Ecto neural progenitor cell (in vitro differentiated cells): ENCODE data around the gene INCENP.
"Not testable (repeated sequence)": the region's sequence is repeated elsewhere in the genome, so short reads cannot be mapped to it uniquely, and the experiment has no call there.

Experiments
- DNase-seq: peaks from one replicate; pipeline ENCODE4 v3.0.0-alpha.2; 2018; ENCODE audit warnings: low spot score

Gene INCENP

DNA sequence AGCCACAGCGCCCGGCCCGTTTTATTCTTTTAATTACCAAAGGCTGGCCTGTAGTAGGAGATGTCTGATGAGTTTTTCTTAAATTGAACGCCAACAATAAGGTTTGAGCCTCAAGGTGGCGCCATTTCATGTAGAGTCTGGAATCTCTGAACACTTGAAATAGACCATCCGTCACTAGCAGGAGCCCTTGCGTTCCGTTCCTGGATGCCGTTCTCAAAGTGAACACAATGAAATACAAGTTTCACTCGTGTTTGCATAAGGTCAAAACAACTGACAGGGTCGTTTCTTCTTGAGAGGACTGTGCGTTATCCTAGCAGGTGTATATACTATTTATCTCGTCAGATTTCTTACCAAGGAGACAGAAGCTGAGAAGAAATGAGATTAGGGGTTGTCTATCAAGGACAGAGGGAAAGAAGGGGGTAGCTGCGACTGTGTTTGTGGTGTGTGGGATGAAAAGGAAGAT, 47.5 kb downstream of the INCENP start:
- DNase-seq: peak; percentile 83

DNA sequence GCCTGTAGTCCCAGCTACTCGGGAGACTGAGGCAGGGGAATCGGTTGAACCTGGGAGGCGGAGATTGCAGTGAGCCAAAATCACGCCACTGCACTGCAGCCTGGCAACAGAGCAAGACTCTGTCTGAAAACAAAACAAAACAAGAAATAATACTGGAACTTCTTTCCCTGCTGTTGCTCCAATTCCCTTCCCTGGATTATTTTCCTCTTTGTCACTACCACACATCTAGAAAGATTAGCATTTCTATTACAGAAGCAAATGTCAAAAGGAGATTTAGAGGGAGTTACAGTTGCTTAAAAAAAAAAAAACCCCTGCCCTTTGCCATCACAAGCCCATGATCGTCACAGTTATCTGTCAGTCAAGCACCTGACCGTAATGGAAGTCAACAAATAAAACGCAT, 48.5 kb downstream of the INCENP start:
- DNase-seq: no peak

DNA sequence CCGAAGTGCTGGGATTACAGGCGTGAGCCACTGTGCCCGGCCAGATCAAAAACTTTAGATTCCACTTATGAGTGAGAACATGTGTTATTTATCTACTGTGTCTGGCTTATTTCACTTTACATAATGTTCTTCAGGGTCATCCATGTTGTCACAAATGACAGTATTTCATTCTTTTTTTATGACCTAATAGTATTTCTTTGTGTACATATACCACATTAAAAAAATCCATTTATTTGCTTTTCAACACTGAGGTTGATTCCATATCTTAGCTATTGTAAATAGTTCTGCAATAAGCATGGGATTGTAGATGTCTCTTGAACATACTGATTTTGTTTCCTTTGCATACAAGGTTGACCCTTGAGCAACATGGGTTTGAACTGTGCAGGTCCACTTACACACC, 53.0 kb downstream of the INCENP start:
- DNase-seq: no peak

DNA sequence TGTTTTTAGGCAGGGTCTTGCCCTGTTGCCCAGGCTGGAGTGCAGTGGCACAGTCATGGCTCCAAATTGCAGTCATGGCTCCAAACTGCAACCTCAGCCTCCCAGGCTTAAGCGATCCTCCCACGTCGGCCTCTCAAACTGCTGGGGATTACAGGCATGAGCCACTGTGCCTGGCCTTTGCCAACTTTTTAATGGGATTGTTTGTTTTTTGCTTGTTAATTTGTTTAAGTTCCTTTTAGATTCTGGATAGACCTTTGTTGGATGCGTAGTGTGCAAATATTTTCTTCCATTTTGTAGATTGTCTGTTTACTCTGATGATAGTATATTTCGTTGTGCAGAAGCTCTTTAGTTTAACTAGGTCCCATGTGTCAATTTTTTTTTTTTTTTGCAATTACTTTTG, 56.2 kb downstream of the INCENP start:
- DNase-seq: no peak

DNA sequence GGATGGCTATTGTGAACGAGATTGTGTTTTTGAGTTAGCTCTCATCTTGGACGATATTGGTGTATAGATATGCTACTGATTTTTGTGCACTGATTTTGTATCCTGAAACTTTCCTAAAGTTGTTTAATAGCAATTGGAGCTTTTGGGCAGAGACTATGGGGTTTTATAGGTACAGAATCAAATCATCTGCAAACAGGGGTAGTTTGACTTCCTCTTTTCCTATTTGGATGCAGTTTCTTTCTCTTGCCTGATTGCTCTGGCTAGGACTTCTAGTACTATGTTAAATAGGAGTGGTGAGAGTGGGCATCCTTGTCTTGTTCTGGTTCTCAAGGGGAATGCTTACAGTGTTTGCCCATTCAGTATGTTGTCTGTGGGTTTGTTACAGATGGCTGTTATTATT, 57.3 kb downstream of the INCENP start:
- DNase-seq: no peak

DNA sequence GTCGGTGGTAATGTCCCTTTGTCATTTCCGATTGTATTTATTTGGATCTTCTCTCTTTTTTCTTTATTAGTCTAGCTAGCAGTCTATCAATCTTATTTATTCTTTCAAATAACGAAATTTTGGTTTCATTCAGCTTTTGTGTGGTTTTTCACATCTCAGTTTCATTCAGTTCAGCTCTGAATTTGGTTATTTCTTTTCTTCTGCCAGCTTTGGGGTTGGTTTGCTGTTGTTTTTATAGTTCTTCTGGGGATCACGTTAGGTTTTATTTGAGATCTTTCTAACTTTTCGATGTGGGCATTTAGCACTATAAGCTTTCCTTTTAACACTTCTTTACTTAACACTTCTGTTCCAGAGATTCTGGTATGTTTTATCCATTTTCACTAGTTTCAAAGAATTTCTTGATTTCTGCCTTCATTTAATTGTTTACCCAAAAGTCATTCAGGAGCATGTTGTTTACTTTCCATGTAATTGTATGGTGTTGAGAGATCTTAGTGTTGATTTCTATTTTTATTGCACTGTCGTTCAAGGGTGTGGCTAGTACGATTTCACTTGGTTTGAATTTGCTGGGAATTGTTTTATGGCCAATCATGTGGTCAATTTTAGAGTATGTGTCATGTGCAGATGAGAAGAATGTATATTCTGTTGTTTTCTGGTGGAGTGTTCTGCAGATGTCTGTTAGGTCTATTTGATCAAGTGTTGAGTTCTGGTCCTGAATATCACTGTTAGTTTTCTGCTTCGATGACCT, 58.5 kb downstream of the INCENP start:
- no peak for DNase-seq

DNA sequence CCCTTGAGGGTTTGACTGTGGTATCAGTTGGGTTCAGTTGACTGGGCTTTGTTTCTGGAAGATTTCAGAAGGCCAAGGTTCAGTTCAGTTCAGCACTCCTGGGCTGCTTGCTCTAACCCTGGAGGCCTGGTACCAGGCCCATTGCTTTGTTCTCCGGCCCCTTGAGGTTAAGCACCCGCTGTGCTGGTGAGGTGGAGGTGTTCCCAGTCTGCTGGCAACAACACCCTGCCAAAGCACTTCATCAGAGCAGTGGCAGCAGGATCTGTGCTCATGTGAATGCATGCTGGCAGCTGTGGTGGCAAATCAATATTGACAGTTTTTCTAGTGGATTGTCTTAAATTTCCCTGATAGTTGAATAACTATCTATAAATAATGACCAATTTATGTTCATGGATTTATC, 62.4 kb downstream of the INCENP start:
- no peak for DNase-seq

DNA sequence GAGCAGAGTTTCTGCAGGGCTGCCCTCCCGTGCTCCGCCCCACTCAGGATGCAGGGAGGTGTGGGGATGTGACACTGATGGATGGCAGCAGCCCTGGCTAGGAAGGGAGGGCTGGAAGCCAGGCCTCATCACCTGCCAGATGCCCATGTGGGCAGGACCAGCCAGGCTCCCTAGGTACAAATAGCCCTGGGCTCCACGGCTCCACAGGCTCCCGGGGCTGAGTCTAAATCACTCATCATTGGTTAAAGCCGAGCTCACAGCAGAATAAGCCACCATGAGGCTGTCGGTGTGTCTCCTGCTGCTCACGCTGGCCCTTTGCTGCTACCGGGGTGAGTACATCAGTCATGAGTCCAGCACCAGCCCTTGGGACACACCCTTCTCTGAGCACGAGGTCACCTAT, 66.2 kb downstream of the INCENP start, which contains the start of gene SCGB1D1:
Gene SCGB1D1, plus strand, starts transcription at position 206 of the 400 bp plus-strand sequence. Its CDS starts 69 bp downstream, at position 275.
- DNase-seq: no peak

DNA sequence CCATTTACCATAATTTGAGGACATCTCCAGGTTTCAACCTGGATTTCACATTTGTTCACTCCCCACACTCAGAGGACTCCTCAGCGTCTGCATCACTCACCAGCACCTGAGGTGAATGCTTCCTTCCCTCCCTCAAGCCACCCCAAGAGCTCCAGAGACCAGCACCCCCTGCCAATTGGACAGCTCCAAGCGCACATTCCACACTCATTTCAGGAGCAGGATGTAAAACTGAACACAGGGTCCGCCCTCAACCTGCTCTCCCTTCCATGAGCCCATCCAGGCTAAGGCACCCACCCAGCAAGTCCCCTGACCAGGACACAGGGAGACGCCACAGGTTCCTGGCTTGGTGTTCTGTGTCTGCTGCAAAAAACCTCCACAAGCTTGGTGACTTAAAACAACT, 70.1 kb downstream of the INCENP start:
- no peak for DNase-seq

DNA sequence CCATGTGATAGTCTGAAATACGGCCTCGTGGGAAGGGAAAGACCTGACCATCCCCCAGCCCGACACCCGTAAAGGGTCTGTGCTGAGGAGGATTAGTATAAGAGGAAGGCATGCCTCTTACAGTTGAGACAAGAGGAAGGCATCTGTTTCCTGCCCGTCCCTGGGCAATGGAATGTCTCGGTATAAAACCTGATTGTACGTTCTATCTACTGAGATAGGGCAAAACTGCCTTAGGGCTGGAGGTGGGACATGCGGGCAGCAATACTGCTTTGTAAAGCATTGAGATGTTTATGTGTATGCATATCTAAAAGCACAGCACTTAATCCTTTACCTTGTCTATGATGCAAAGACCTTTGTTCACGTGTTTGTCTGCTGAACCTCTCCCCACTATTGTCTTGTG, 71.2 kb downstream of the INCENP start:
- not testable (repeated sequence) for DNase-seq

DNA sequence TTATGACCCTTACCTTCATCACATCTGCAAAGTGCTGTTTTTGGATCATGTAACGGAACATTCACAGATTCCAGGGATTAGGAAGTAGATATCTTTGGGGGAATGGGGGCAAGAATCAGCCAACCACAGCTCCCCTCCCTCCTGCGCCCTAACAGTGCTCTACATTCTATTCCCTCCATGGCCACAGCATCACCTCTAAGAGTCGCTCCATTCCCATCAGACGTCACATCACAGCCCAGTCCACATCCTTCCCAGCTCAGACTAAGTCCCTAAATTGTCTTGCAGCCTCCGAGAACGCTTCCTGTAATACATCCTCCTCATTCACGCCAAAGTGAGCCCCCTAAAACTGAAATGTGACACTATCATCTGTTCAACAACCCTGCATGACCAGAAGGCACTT, 72.1 kb downstream of the INCENP start:
- no peak for DNase-seq

DNA sequence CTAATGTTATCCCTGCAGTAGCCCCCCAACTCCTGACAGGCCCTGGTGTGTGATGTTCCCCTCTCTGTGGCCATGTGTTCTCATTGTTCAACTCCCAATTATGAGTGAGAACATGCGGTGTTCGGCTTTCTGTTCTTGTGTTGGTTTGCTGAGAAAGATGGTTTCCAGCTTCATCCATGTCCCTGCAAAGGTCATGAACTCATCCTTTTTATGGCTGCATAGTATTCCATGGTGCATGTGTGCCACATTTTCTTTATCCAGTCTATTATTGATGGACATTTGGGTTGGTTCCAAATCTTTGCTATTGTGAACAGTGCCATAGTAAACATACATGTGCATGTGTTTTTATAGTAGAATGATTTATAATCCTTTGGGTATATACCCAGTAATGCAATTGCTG, 73.6 kb downstream of the INCENP start:
- not testable (repeated sequence) for DNase-seq

DNA sequence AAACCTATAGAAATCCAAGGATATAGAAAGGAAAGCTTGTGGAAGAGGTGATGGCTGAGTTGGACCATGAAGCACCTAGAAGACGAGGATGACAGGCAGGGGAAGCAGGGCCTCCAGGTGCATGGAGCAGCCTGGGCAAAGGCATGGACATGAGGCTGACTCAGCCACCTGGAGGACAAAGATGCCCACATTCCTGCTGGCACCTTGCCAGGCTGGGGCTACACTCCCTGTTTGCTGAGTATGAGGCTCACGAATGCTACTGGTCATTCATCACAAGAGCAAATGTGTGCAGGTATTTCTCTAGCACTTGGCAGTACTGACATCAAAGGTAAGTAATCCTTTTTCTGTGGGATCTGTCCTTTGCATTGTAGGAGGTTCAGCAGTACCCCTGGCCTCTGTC, 77.6 kb downstream of the INCENP start:
- no peak for DNase-seq
